MM.1S (cell line): Measurements from ENCODE around the gene TMEM150B.

ENCODE experiments used
- EZH2 ChIP-seq: fragments of 300-600 bp; sonication (generic); optimal IDR thresholded peaks from 2 replicates; pipeline ENCODE3; 2017; ENCODE audit warnings: low read depth, mild to moderate bottlenecking, antibody characterized with exemption, low read length, mixed read lengths
- EZH2phosphoT487 ChIP-seq: fragments of 300-600 bp; sonication (generic); IDR thresholded peaks from 2 replicates; pipeline ENCODE4 v1.6.1; 2018; ENCODE audit warnings: antibody characterized with exemption, low read length
- TF ChIP-seq, protein P1 (sequence below): fragments of 300-600 bp; sonication (generic); IDR thresholded peaks from 2 replicates; pipeline ENCODE4 v1.5.1; 2016; ENCODE audit warnings: antibody characterized with exemption, low read length, mixed read lengths

DNA sequence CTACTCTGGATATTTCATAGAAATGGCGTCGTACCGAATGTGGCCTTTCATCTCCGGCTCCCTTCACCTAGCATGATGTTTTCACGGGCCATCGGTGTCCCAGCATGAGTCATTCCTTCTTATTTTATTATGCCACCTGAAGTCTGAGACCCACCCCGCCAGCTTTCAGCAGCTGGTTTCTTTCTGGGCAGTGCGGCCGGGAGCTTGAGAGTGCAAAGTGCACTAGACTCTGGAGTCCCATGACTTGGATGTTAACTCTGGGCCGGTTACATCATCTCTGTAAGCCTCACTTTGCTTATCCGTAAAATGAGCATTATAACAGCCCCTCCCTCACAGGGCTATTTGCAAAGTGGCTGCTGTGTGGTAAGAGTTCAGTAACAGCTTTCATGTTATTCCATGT lies 8.7 kb upstream of the TMEM150B start:
- TF ChIP-seq, protein P1, sequence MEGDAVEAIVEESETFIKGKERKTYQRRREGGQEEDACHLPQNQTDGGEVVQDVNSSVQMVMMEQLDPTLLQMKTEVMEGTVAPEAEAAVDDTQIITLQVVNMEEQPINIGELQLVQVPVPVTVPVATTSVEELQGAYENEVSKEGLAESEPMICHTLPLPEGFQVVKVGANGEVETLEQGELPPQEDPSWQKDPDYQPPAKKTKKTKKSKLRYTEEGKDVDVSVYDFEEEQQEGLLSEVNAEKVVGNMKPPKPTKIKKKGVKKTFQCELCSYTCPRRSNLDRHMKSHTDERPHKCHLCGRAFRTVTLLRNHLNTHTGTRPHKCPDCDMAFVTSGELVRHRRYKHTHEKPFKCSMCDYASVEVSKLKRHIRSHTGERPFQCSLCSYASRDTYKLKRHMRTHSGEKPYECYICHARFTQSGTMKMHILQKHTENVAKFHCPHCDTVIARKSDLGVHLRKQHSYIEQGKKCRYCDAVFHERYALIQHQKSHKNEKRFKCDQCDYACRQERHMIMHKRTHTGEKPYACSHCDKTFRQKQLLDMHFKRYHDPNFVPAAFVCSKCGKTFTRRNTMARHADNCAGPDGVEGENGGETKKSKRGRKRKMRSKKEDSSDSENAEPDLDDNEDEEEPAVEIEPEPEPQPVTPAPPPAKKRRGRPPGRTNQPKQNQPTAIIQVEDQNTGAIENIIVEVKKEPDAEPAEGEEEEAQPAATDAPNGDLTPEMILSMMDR, result no peak
- no peak for TF ChIP-seq EZH2phosphoT487
- TF ChIP-seq EZH2, result no peak
